ENCODE measurements around the gene FBXO15. TPM values are rescaled to one million over a fixed set of nuclear protein-coding genes. Genes with fewer than 3 reads are reported as not detected.

The FBXO15 gene
- total RNA-seq, 2 experiments from 2014 or later: 1.4 to 1.6 TPM

DNA sequence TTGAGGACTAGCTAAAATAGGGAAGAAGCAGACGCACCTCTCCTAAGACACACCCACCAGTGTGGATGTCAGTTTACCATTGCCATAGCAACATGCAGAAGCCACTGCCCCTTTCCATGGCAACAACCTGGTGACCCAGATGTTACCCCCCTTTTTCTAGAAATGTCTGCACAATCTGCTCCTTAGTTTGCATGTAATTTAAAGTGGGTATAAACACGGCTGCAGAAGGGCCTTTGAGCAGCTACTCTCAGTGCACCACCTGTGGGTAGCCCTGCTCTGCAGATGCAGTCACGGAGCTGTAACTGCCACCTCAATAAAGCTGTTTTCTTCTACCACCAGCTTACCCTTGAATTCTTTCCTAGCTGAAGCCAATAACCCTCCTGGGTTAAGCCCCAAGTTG, 87.1 kb downstream of the FBXO15 start:
- H3K4me3 Mint-ChIP-seq: no peak overlapping the region
- H3K27ac Mint-ChIP-seq: no peak overlapping the region
- peaks cover 14% of the 10 kb centered on the region for H3K9me3 Mint-ChIP-seq (ENCODE audit: low read depth)
- H3K36me3 Mint-ChIP-seq (ENCODE audit: low read depth): peaks cover 4% of the 10 kb centered on the region
- ChIA-PET CTCF (interaction anchor here (0.7 to 1.1 kb wide), 2 partner anchors 20 to 25 kb away, joined by 3 read pairs; no protein-coding TSS in a partner anchor), POLR2A (no interaction called here)
- DNase-seq (no peak), ATAC-seq (no peak)
- H3K27me3 Mint-ChIP-seq: no peaks in the 10 kb centered on the region
- H3K4me1 Mint-ChIP-seq: peaks cover 33% of the 10 kb centered on the region
- intact Hi-C loops (cut with DNase I, micrococcal nuclease): loop anchor here in 1 of 2 experiments (5.0 to 10.0 kb wide), 3 partner anchors 56 to 537 kb away; partner anchors contain the start of genes CNDP2 and ZNF407

DNA sequence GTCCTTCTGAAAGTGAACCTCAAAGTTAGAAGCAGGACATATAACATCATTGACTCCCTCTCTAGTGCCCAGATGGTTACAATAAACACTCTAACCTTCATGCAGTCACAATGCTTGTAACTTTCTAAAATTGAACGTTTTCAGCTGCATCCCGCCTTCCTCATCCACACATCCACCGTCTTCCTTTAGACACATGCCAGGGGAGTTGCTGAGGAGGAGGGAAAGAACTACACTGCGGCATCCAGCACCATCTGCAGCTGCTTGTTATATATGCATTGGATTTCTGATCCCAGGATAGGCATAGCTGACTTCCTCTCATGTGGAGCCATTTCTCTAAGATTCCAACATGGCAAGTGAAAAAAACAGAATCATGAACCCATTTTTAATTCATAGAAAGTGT, 96.8 kb downstream of the FBXO15 start:
- ChIA-PET CTCF (interaction anchor here (0.8 to 1.7 kb wide), 2 partner anchors 9 to 13 kb away, joined by 3 to 4 read pairs; no protein-coding TSS in a partner anchor), POLR2A (no interaction called here)
- no peaks in the 10 kb centered on the region for H3K27me3 Mint-ChIP-seq
- H3K9me3 Mint-ChIP-seq (ENCODE audit: low read depth): peaks cover 12% of the 10 kb centered on the region
- H3K27ac Mint-ChIP-seq: no peak overlapping the region
- DNase-seq (no peak), ATAC-seq (no peak)
- peaks cover 3% of the 10 kb centered on the region for H3K4me1 Mint-ChIP-seq
- H3K4me3 Mint-ChIP-seq: no peak overlapping the region
- intact Hi-C loops (cut with DNase I, micrococcal nuclease): no loop called here
- peaks cover 5% of the 10 kb centered on the region for H3K36me3 Mint-ChIP-seq (ENCODE audit: low read depth)

DNA sequence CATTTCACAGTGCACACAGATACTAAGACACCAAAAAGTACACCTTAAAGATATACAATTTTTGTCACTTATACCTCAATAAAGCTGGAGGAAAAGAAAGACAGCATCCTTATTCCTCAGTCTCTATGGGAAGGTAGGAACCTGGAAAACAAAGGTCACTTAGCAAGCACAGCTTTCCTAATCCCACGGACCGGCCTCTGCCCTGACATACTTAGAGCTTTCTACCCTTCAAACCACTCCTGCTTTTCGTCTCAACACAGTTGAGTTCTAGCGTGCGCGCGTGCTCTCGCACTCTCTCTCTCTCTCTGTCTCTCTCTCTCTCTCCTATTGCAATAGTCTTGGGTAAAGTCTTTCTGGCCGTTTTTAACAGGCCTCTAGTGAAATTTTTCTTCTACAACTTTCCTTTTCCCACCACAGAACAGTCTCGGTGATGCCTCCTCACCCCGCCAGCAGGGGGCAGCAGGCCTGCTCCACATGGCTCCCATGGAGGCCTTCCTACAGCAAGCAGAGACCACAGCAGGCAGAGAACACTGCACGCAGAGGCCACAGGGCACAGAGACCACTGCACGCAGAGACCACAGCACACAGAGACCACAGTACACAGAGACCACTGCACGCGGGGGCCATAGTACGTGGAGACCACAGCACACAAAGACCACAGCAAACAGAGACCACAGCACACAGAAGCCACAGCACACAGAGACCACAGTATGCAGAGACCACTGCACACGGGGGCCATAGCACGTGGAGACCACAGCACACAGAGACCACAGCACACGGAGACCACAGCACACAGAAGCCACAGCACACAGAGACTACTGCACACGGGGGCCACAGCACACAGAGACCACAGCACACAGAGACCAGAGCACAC, 106.9 kb downstream of the FBXO15 start:
- H3K36me3 Mint-ChIP-seq (ENCODE audit: low read depth): no peaks in the 10 kb centered on the region
- peak; percentile 98 for ATAC-seq
- intact Hi-C loops (cut with DNase I, micrococcal nuclease): loop anchor here (1.0 to 10.0 kb wide), 4 partner anchors 77 to 304 kb away; no protein-coding TSS in a partner anchor
- ChIA-PET CTCF (interaction anchor here (0.6 to 2.1 kb wide), 9 partner anchors 11 to 99 kb away, joined by 3 to 8 read pairs (median 4); no protein-coding TSS in a partner anchor), POLR2A (interaction anchor here (0.7 kb wide), 1 partner anchor 60 kb away, joined by 4 read pairs; no protein-coding TSS in a partner anchor)
- peak; percentile 86 for DNase-seq
- H3K9me3 Mint-ChIP-seq (ENCODE audit: low read depth): no peaks in the 10 kb centered on the region
- no peak overlapping the region for H3K27ac Mint-ChIP-seq
- H3K27me3 Mint-ChIP-seq: no peaks in the 10 kb centered on the region
- H3K4me3 Mint-ChIP-seq: no peak overlapping the region
- no peaks in the 10 kb centered on the region for H3K4me1 Mint-ChIP-seq

DNA sequence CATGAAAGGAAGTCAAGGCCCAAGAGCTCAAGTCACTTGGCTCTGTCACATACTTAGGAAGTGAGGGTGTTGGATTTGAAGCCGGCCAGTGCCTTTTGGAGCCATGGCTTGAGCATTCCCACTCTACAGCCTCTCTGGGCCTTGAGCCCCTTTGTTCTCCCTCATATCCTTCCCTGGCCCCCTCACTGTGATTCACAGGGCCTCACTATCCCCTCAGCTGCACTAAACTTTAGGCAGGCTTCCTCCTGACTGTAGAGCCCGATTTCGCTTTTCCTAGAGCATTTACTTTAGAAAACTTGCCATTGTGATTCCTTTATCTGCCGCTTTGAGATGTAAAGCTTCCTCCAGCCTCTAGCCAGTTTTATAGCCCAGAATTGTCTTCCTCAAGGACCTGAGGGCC, 107.6 kb downstream of the FBXO15 start:
- no peaks in the 10 kb centered on the region for H3K27me3 Mint-ChIP-seq
- no peaks in the 10 kb centered on the region for H3K9me3 Mint-ChIP-seq (ENCODE audit: low read depth)
- POLR2A ChIA-PET: no interaction called here
- DNase-seq (no peak), ATAC-seq (no peak)
- no peak overlapping the region for H3K4me3 Mint-ChIP-seq
- intact Hi-C loops (cut with DNase I, micrococcal nuclease): loop anchor here (1.0 to 10.0 kb wide), 4 partner anchors 77 to 305 kb away; no protein-coding TSS in a partner anchor
- H3K27ac Mint-ChIP-seq: no peak overlapping the region
- H3K4me1 Mint-ChIP-seq: no peaks in the 10 kb centered on the region
- CTCF ChIA-PET: interaction anchor here (0.6 to 1.7 kb wide), 8 partner anchors 9 to 99 kb away, joined by 3 to 8 read pairs (median 4); no protein-coding TSS in a partner anchor
- H3K36me3 Mint-ChIP-seq (ENCODE audit: low read depth): no peaks in the 10 kb centered on the region

DNA sequence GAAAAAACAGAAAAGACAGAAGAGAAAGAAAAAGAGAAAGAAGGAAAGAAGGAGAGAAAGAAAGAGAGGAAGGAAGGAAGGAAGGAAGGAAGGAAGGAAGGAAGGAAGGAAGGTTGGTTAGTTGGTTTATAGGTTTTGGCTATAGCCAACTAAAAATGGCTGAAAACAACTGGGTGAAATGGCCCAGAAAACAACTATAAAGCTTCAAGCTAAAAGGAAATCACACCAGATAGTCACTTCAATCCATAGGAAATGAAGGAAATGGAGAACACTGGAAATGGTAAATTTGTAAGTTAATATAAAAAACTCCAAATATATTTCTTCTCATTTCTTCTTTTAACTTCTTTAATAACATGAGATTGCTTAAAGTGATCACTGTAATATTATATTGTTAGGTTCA, 118.5 kb downstream of the FBXO15 start:
- intact Hi-C loops (cut with DNase I, micrococcal nuclease): no loop called here
- no peaks in the 10 kb centered on the region for H3K4me1 Mint-ChIP-seq
- no peak for ATAC-seq
- H3K27me3 Mint-ChIP-seq: peaks cover 9% of the 10 kb centered on the region
- ChIA-PET POLR2A (no interaction called here), CTCF (interaction anchor here (1.3 kb wide), 1 partner anchor 12 kb away, joined by 5 read pairs; no protein-coding TSS in a partner anchor)
- no peak overlapping the region for H3K27ac Mint-ChIP-seq
- no peak overlapping the region for H3K4me3 Mint-ChIP-seq
- no peaks in the 10 kb centered on the region for H3K9me3 Mint-ChIP-seq (ENCODE audit: low read depth)
- DNase-seq: no peak
- H3K36me3 Mint-ChIP-seq (ENCODE audit: low read depth): no peaks in the 10 kb centered on the region

Other genes starting within 250 kb of the FBXO15 start
- gene TIMM21, start 689 bp upstream of the FBXO15 start, total RNA-seq: 10 to 100 TPM; 36.9 to 52.8 TPM
- 10 to 100 TPM; 53.1 to 61.4 TPM for gene CYB5A, start 144.1 kb upstream of the FBXO15 start, total RNA-seq
- gene C18orf63, start 168.0 kb upstream of the FBXO15 start, total RNA-seq: not detected